Measurements from ENCODE around the gene XYLT1.

The XYLT1 gene

GRCh38 chr16:17166095-17166494, 304.7 kb downstream of the XYLT1 start:
- TF ChIP-seq CTCF (IDR thresholded peaks at IDR 0.05; ENCODE audit: low read depth, low read length): no peak
- in situ Hi-C loops (cut with HindIII; ENCODE audit: low sequenced_read_pairs): no loop called here
- DNase-seq (ENCODE audit: low read depth, low spot score): no peak
- no peak overlapping the region for H3K4me3 ChIP-seq (ENCODE audit: low read depth, low read length)

GRCh38 chr16:17162560-17162959, 308.2 kb downstream of the XYLT1 start:
- TF ChIP-seq CTCF (IDR thresholded peaks at IDR 0.05; ENCODE audit: low read depth, low read length): no peak

GRCh38 chr16:17160920-17161431, 309.8 kb downstream of the XYLT1 start:
- in situ Hi-C loops (cut with HindIII; ENCODE audit: low sequenced_read_pairs): no loop called here
- DNase-seq (ENCODE audit: low read depth, low spot score): no peak

More at GRCh38 chr16:17162560-17162959, 308.2 kb downstream of the XYLT1 start:
- DNase-seq (ENCODE audit: low read depth, low spot score): no peak
- no peak overlapping the region for H3K4me3 ChIP-seq (ENCODE audit: low read depth, low read length)
- in situ Hi-C loops (cut with HindIII; ENCODE audit: low sequenced_read_pairs): no loop called here

GRCh38 chr16:17160285-17160853, 310.4 kb downstream of the XYLT1 start:
- TF ChIP-seq CTCF (IDR thresholded peaks at IDR 0.05; ENCODE audit: low read depth, low read length): no peak
- in situ Hi-C loops (cut with HindIII; ENCODE audit: low sequenced_read_pairs): no loop called here
- DNase-seq (ENCODE audit: low read depth, low spot score): peak; percentile 61
- H3K4me3 ChIP-seq (ENCODE audit: low read depth, low read length): no peak overlapping the region

More at GRCh38 chr16:17160920-17161431, 309.8 kb downstream of the XYLT1 start:
- no peak for TF ChIP-seq CTCF (IDR thresholded peaks at IDR 0.05; ENCODE audit: low read depth, low read length)
- no peak overlapping the region for H3K4me3 ChIP-seq (ENCODE audit: low read depth, low read length)

GRCh38 chr16:17159617-17160016, 311.1 kb downstream of the XYLT1 start:
- no peak for DNase-seq (ENCODE audit: low read depth, low spot score)
- in situ Hi-C loops (cut with HindIII; ENCODE audit: low sequenced_read_pairs): no loop called here
- H3K4me3 ChIP-seq (ENCODE audit: low read depth, low read length): no peak overlapping the region
- TF ChIP-seq CTCF (IDR thresholded peaks at IDR 0.05; ENCODE audit: low read depth, low read length): no peak

- no peak for TF ChIP-seq CTCF (IDR thresholded peaks at IDR 0.05; ENCODE audit: low read depth, low read length)
- no peak overlapping the region for H3K4me3 ChIP-seq (ENCODE audit: low read depth, low read length)
- no peak for DNase-seq (ENCODE audit: low read depth, low spot score)
- in situ Hi-C loops (cut with HindIII; ENCODE audit: low sequenced_read_pairs): no loop called here
Observed at GRCh38 chr16:17155936-17156335, 314.8 kb downstream of the XYLT1 start.
